Stimulated activated CD4-positive, alpha-beta T cell treated with anti-CD3 and anti-CD28 coated beads, Interleukin-1b, Interleukin-23, amount 100 ng/mL, for 24 hours (primary cell): ENCODE results near the gene WASF2.
"Not testable (repeated sequence)": the region's sequence is repeated elsewhere in the genome, so short reads cannot be mapped to it uniquely, and the experiment has no call there.

Experiments used
- DNase-seq, 4 experiments: peaks; one replicate each; pipeline ENCODE4 v3.0.0-alpha.2; 2020; ENCODE audit warnings: low read depth in 4 of 4, low spot score in 1 of 4

Gene WASF2

DNA sequence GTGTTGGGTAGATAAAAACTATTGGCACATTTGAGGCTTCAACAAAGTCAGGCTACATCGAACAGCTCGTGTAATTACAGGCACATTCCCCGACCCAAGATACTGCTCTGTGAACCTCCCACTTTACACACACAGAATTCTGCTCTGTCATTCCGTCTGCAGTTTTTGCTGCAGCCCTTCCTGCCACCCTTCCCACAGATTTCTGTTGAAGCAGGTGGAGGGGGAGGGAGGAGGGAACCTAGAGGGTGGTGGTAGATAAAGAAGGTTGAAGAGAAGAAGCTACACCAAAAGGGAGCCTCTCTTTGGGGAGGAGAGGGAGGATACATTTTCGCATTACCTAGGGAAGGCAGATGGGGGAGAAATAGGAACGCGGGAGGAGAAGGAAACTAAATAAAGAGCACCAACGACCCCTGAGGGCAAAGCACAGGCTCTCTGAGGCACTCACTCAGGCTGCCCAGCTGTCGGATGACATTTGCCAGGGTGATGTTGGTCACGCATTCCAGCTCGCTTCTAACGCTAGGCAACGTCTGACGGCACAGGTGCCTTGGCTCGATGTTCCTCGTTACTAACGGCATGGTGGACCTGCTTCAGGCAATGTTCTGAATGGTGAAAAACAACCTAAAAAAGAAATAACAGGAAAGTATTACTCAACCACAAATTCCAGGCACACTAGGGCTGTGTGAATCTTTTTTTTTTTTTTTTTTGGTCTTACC, 61.5 kb downstream of the WASF2 start:
- peak in 1 of 4 experiments; percentile 16 for DNase-seq

- DNase-seq, result no peak
Observed at GRCh38 chr1:27427816-27428315, 62.1 kb downstream of the WASF2 start.

- DNase-seq, result no peak
Observed at GRCh38 chr1:27427329-27427728, 62.6 kb downstream of the WASF2 start.

- DNase-seq, result no peak
Observed at GRCh38 chr1:27423709-27424108, 66.3 kb downstream of the WASF2 start.

DNA sequence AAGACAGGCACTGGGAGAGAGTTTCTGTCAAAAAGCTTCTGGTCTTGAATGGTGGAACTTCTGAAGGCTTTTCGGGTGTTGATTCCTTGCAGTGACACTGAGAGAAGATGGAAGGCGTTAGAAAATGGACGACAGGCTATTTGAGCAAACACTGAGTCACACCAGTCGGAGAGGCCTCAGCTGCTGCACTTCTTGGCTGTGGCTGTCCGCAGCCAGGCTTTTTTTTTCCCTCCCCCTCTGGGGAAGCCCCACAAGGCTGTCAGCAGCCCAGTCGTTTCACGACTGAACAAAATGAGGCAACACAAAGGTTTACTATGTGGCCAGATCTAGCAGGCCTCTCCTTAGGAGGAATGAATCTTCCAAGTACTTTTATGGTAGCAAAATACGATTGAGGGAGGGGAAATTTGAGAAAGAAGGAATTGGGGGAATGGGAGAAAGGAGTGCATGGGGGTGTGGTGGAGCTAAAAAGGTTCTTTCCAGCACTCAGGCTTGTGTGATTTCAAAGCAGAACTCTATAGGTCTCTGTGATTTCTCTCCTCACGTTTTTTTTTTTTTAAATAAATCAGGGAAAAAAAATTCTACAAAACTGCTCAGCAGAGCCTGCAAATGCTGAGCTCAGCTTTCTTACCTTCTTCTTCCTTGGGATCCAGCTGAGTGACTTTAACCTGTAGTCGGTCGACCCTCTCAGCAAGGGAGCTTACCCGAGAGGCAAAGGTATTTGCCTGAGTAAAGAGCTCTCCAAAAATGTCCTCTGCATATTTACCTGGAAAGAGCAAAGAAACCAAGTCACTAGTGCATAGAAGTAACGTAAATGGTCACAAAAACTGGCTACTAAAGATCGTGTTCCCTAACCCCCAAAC, 71.4 kb downstream of the WASF2 start:
- DNase-seq, result peak; percentile 17 to 55 (median 32)

DNA sequence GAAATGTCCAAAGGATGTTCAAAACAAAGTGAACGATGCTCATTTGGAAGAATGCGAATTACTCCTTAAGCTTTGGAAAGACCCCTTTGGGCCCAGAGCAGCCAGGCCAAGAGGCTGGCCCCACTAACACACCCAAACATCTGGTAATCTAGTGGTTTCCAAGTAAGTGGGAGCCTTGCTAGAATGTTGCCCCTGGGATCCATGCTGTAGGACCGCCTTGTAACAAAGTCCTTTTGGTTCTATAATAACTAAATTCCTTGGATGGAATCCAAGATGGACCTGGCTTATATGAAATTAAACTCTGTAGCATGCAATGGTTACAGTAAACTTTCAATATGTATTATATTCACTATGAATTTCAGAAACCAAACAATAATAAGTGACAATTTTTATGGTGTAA, 72.3 kb downstream of the WASF2 start:
- no peak for DNase-seq

GRCh38 chr1:27416387-27417111, 73.4 kb downstream of the WASF2 start:
- DNase-seq, result peak in 2 of 4 experiments; percentile 26 to 41

DNA sequence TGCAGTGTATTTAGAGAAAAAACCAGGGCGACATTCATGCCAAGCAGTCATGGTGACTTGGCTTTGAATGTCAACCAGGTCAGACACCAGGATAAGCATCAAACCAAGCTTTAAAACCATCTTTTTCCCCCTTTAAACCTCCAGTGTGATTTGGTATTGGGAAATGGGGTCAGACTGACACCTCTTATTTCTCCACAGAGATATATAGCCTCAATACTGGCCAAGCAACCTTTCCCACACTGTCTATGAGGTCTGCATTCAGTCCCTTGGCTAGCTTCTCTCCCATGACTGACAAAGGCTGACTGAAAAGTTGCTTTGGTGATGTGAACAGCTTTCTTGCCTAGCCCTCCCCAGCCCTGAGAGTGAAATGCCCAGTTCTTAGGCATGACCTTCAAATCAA, 75.9 kb downstream of the WASF2 start:
- no peak for DNase-seq

- no peak for DNase-seq
Observed at GRCh38 chr1:27413004-27413403, 77.0 kb downstream of the WASF2 start.

DNA sequence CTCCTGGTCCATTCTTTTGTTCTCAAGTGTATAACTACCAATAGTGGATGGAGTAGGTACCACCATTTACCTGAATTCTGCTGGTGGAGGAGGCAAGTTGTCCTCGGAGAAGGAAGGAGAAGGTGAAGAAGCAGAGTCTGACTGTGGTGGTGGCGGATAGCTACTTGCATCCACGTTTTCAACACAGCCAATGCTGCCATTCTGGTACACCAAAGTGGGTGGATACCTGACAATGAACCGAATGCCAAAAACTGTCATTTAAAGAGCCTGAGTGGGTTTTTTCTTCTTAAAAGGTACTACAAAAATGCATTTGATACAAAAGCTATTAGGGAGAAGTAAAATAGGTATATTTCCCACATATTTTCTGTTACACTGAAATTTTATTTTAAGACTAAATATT, 77.5 kb downstream of the WASF2 start:
- DNase-seq, result no peak

DNA sequence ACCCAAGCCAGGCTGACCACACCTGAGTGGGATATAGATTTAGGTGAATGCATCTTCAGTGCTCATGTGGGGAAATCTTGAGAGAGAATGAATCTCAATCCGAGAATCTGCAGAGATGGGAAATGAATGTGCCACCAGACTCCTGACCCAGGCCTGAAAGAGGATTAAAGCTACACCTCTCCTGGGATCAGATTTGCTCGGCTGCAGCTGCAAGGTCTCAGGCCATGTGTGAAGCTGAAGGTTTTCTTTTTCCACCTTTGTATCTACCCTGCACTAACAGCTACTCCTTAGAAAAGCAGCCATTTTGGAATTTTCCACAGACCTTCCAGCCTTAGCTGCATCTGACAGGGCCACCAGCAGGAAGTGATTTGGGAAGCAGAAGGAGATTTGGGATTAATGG, 79.3 kb downstream of the WASF2 start:
- no peak for DNase-seq

DNA sequence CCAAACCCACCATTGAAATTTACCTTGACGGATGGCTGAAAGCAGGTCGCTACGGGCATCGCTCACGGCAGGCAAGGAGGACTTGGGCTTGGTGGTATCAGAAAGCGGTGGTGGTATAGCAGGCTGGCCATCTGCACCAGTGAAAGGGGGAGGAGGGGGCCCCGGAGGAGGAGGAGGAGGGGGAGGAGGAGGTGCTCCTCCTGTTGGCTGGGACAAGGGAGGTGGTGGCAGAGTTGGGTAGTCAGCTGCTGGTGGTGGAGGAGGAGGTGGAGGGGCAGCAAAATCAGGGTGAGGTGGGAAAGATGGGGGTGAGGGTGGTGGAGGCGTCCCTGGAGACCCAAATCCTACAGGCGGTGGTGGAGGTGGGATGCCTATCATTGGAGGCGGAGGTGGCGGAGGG, 80.3 kb downstream of the WASF2 start:
- no peak for DNase-seq

DNA sequence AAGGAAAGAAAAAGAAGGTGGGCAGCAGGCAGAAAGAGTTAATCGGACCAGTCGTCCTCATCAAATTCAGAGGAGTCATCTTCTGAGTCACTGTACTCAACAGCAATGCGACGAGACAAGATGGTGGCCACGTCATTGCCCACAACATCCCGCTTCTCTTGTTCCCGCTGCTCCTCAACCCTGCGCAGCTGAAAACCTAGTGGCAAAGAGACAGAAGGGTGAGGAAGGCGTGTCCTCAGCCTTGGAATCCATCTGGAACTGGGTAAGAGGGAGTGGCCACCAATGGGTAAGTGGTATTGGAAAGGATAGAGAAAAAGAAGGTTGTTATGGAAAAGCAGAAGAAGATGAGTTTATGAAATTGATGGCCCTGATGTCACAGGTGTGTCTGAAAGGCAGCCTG, 81.8 kb downstream of the WASF2 start:
- no peak for DNase-seq

DNA sequence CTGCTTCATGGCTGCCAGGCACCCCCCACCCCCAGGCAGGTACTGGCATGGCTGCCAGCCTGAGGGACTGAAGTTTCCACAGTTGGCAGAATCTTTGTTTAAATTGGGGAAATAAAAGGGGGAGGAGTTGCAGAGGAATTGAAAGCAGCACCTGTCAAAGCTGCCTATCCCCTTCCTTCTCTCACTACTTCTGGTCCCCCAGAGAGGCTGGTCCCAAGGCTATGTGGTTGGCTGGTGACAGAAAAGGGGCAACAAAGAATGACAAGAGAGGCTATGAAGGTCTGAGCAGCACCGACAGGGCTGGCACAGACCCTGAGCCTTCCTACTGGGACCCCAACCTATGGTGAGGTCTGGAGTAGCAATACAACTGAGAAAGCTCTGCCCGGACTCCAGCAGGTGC, 83.2 kb downstream of the WASF2 start:
- DNase-seq, result not testable (repeated sequence)

DNA sequence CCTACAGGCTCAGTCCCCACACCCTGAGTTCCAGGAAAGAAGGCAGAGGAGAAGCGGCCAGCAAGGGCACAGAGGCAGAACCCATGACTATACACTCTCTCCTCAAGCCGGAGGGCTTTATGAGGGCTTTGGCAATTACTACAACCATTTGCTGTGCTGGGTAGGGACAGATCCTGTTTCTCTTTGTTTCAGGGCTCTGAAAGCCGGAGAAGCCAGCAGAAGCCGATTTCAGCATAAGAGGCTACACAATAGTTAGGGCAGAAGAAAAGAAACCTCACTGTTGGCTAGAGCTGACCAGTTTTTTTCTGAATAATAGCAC, 83.6 kb downstream of the WASF2 start:
- no peak for DNase-seq

GRCh38 chr1:27405598-27406361, 84.2 kb downstream of the WASF2 start:
- DNase-seq, result not testable (repeated sequence)

DNA sequence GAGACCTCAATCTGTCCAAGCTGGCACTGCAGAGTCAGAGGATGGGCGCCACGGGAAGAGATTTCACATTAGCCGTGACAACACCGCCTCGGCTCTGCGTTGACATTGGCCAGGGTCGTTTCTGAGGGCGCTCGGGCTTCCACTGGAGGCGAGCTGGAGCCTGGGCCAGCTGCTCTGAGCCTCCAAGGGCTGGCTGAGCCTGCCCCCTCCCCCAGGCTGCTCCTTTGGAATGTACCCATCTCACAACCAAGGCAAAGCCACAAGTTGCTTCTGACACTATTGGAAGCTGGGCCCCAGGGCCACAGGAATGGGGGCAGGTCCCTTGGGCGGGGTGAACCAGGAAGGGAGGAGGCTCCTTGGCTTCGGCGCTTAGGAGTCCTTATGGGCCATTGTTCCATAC, 84.9 kb downstream of the WASF2 start:
- no peak for DNase-seq

DNA sequence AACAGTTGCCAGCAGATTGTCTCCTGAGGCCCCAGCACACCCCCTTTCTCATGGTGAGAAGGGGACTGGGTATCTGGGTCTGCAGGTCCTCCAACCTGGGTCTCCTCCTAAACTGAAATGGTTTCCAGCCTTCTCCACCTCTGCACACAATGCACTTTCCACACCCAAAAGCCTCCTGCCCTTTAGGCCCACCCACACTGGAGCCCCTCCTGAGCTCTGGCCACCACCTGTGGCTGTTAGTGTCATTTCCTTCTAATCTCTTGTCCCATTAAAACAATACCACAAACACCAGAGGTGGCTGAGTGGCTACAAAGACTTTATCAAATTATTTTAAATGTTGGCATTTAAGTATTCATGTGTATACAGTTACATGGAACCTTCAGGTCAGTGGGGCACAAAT, 86.0 kb downstream of the WASF2 start:
- DNase-seq, result no peak

- DNase-seq, result no peak
Observed at GRCh38 chr1:27403065-27403726, 86.8 kb downstream of the WASF2 start.

GRCh38 chr1:27402349-27402754, 87.6 kb downstream of the WASF2 start:
- no peak for DNase-seq

DNA sequence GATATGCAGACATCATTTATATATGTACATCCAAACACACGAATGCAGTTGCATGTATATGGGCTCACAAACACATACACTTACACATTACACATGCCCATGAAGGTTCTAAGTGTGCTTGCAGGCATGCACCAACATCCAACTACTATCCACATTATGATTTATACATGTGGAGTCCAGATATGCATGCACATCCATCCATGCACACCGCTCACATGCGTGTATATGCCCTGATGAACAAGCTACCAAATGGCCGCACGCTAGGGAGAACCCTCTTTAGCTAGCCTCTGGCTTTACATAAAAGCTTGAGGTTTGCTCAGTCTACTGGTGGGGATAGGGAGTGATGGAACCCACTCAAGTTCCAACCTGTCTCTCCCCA, 89.0 kb downstream of the WASF2 start:
- no peak for DNase-seq
